Ovary (tissue), 9 donors: Measurements from ENCODE around the gene NAPSA. TPM values are rescaled to one million over a fixed set of nuclear protein-coding genes. Genes with fewer than 3 reads are reported as not detected.
"Not testable (repeated sequence)": the region's sequence is repeated elsewhere in the genome, so short reads cannot be mapped to it uniquely, and the experiment has no call there.

Source experiments
- DNase-seq, 5 donors: peaks; one replicate each; pipeline ENCODE4 v3.0.0-alpha.2; 2019 to 2020
- H3K27ac ChIP-seq, 2 donors: fragments of 200-600 bp; one replicate each; pipeline versions ENCODE4 v1.5.1 to v1.8.0; 2019 to 2022
- H3K27me3 ChIP-seq: fragments of 200-600 bp; one replicate; pipeline ENCODE4 v1.8.0; 2022
- H3K36me3 ChIP-seq: fragments of 200-600 bp; sonication (generic); one replicate; pipeline ENCODE4 v1.5.1; 2019
- H3K4me1 ChIP-seq: one replicate; pipeline ENCODE4 v1.8.1; 2013; ENCODE audit warnings: mild to moderate bottlenecking, moderate library complexity; ENCODE audit not compliant: insufficient read depth
- H3K4me3 ChIP-seq: fragments of 200-600 bp; sonication (generic); one replicate; pipeline ENCODE4 v1.5.1; 2017
- H3K9me3 ChIP-seq, 2 donors: fragments of 200-600 bp in 1 of 2; sonication (generic) in 1 of 2; one replicate each; pipeline versions ENCODE4 v1.5.1 to v1.8.1; 2013 to 2019; ENCODE audit warnings: mild to moderate bottlenecking in 1 of 2, moderate library complexity in 1 of 2
- CTCF ChIP-seq, 3 donors: fragments of 450-650 bp in 2 of 3; fragments of 200-600 bp in 1 of 3; IDR thresholded peaks; one replicate each; pipeline versions ENCODE4 v1.5.1 to v1.8.0; 2016 to 2022; ENCODE audit warnings: antibody characterized with exemption in 3 of 3, mild to moderate bottlenecking in 1 of 3
- EP300 ChIP-seq: sonication (generic); formaldehyde crosslinking; IDR thresholded peaks from one replicate; pipeline ENCODE4 v1.6.1; 2017; ENCODE audit warnings: antibody characterized with exemption
- POLR2A ChIP-seq: fragments of 450-650 bp; IDR thresholded peaks from one replicate; pipeline ENCODE4 v1.6.1; 2017; ENCODE audit warnings: antibody characterized with exemption, mild to moderate bottlenecking, moderate library complexity
- WGBS, 3 donors: extraction: QIAGEN DNeasy Blood & Tissue Kit in 1 of 3; methylation state at CpG; one replicate each; pipeline versions ENCODE4 v1.1.5 to v1.1.7; 2013 to 2017; 5-methylcytosine and 5-hydroxymethylcytosine counted together
- intact Hi-C, 4 donors: fragments of 100-400 bp; cut with DNase I; formaldehyde crosslinking; loops; one replicate each; pipeline versions ENCODE4 v1.11.0 to v1.15.1; 2022 to 2023
- polyA plus RNA-seq, 2 donors: library from polyadenylated mRNA; stranded (reverse); fragments of 200-250 nt in 1 of 2; fragments of 350-450 nt in 1 of 2; fragmentation: Illumina TruSeq in 1 of 2; extraction: RNeasy Lipid Tissue Mini Kit (QIAGEN cat#74804) in 1 of 2; gene quantifications; one replicate each; pipeline ENCODE4 v1.2.3, GENCODE V29; 2013 to 2014
- total RNA-seq, 7 donors: library from RNA; depleted of rRNA in 2 of 7; stranded (reverse); fragments of >200 nt in 2 of 7; fragmentation: NEBNext Ultra II Directional in 3 of 7; extraction: Animal tissue kit (Norgen Biotek cat#: 25700) in 3 of 7; gene quantifications; one replicate each; pipeline versions ENCODE4 v1.1.0 to v1.2.4, GENCODE V29; 2016 to 2023
- donor health status: DM: no; HTN: no; CAD: no; lungs with moderate emphysema.
- donor health status: DM: no; HTN: no; CAD: no.
- donor health status: Bipolar disorder and iron deficiency.
- donor health status: DM: yes; HTN: yes; CAD: no.
- donor health status: DM: no; HTN: no; CAD: no.
- donor health status: DM: yes; HTN: yes; CAD: no.

Gene NAPSA
- total and polyA plus RNA-seq, 9 donors, result 0.40 to 2.7 (median 0.97) TPM

- Histone ChIP-seq H3K9me3 (no peaks in the 10 kb centered on the region), H3K27ac (no peak overlapping the region), H3K4me3 (no peak overlapping the region), H3K4me1 (peaks cover 2% of the 10 kb centered on the region), H3K27me3 (no peaks in the 10 kb centered on the region), H3K36me3 (no peaks in the 10 kb centered on the region)
- intact Hi-C loops, result loop anchor here in 2 of 4 donors (5.0 kb wide), 2 partner anchors 58 to 423 kb away; partner anchors contain the start of gene SPIB (in 1 of the 2)
- WGBS, 3 donors, result 94 to 95% (median 94%) methylated on average over 11 of the region's 11 CpGs
- no peak for TF ChIP-seq CTCF (IDR thresholded peaks at IDR 0.05)
- TF ChIP-seq POLR2A, result no peak
- TF ChIP-seq EP300, result no peak
- no peak for DNase-seq
Observed at GRCh38 chr19:50359328-50359818, 6.1 kb downstream of the NAPSA start.

GRCh38 chr19:50358483-50359327 is 6.7 kb downstream of the NAPSA start:
- Histone ChIP-seq H3K4me3 (peak overlapping the region; percentile 46), H3K27me3 (no peaks in the 10 kb centered on the region), H3K4me1 (peaks cover 2% of the 10 kb centered on the region), H3K9me3 (no peaks in the 10 kb centered on the region), H3K27ac (peak overlapping the region; percentile 63 to 74), H3K36me3 (no peaks in the 10 kb centered on the region)
- DNase-seq, result peak; percentile 74 to 89 (median 83)
- TF ChIP-seq POLR2A (peak; percentile 47), CTCF (IDR thresholded peaks at IDR 0.05) (no peak)
- intact Hi-C loops, result loop anchor here in 2 of 4 donors (5.0 kb wide), 2 partner anchors 59 to 424 kb away; partner anchors contain the start of gene SPIB (in 1 of the 2)
- WGBS, 3 donors, result 28 to 36% (median 33%) methylated on average over 54 of the region's 54 CpGs

- Histone ChIP-seq H3K4me3 (peak overlapping the region; percentile 46), H3K27ac (peak overlapping the region; percentile 63 to 74), H3K9me3 (no peaks in the 10 kb centered on the region), H3K27me3 (no peaks in the 10 kb centered on the region), H3K4me1 (peaks cover 2% of the 10 kb centered on the region), H3K36me3 (no peaks in the 10 kb centered on the region)
- DNase-seq, result peak; percentile 69 to 88 (median 85)
- intact Hi-C loops, result loop anchor here in 2 of 4 donors (5.0 kb wide), 2 partner anchors 60 to 425 kb away; partner anchors contain the start of gene SPIB (in 1 of the 2)
- WGBS, 3 donors, result 7 to 12% (median 11%) methylated on average over 54 of the region's 54 CpGs
- no peak for TF ChIP-seq EP300
- no peak for TF ChIP-seq POLR2A
- peak; percentile 83 to 90 (median 88) for TF ChIP-seq CTCF (IDR thresholded peaks at IDR 0.05)
Observed at GRCh38 chr19:50357178-50358100, 8.0 kb downstream of the NAPSA start.

- H3K27ac ChIP-seq, result no peak overlapping the region
- peaks cover 2% of the 10 kb centered on the region for H3K4me1 ChIP-seq
- intact Hi-C loops, result loop anchor here in 2 of 4 donors (5.0 kb wide), 2 partner anchors 61 to 426 kb away; partner anchors contain the start of gene SPIB (in 1 of the 2)
- H3K9me3 ChIP-seq, result no peaks in the 10 kb centered on the region
- no peak for TF ChIP-seq CTCF (IDR thresholded peaks at IDR 0.05)
- TF ChIP-seq EP300, result no peak
- no peak for TF ChIP-seq POLR2A
- WGBS, 3 donors, result 34 to 41% (median 36%) methylated on average over 13 of the region's 13 CpGs
- no peaks in the 10 kb centered on the region for H3K36me3 ChIP-seq
- DNase-seq, result no peak
- H3K27me3 ChIP-seq, result no peaks in the 10 kb centered on the region
- H3K4me3 ChIP-seq, result no peak overlapping the region
Observed at GRCh38 chr19:50356691-50357177, 8.7 kb downstream of the NAPSA start.

- H3K4me3 ChIP-seq, H3K27ac ChIP-seq, H3K27me3 ChIP-seq, H3K36me3 ChIP-seq, H3K4me1 ChIP-seq, H3K9me3 ChIP-seq, DNase-seq: not testable (repeated sequence)
- 89 to 94% (median 89%) methylated on average over 7 of the region's 7 CpGs for WGBS, 3 donors
- intact Hi-C loops, result loop anchor here in 1 of 4 donors (5.0 kb wide), 1 partner anchor 159 kb away; the partner anchor contains the start of genes ASPDH and JOSD2
Observed at GRCh38 chr19:50353487-50353880, 12.0 kb downstream of the NAPSA start.
